ENCODE measurements around the gene BTBD7.
A peak's percentile ranks its signal among the peaks of the same experiment; 100 is the strongest.

BTBD7 gene

GRCh38 chr14:93326196-93326595 is 6.6 kb downstream of the BTBD7 start:
- H3K4me1 Mint-ChIP-seq: peaks cover 25% of the 10 kb centered on the region
- no peak for DNase-seq
- no peak for TF ChIP-seq CTCF (IDR thresholded peaks at IDR 0.05)
- peaks cover 4% of the 10 kb centered on the region for H3K9me3 Mint-ChIP-seq
- no peaks in the 10 kb centered on the region for H3K27me3 Mint-ChIP-seq (ENCODE audit: low read depth, poor library complexity)
- no peak overlapping the region for H3K27ac Mint-ChIP-seq
- no peak overlapping the region for H3K4me3 Mint-ChIP-seq
- H3K36me3 Mint-ChIP-seq (ENCODE audit: low read depth): peaks cover 37% of the 10 kb centered on the region

- Mint-ChIP-seq H3K4me1 (peaks cover 25% of the 10 kb centered on the region), H3K9me3 (peaks cover 4% of the 10 kb centered on the region), H3K27ac (no peak overlapping the region), H3K36me3 (ENCODE audit: low read depth) (peaks cover 37% of the 10 kb centered on the region), H3K4me3 (no peak overlapping the region), H3K27me3 (ENCODE audit: low read depth, poor library complexity) (no peaks in the 10 kb centered on the region)
- DNase-seq: no peak
- no peak for TF ChIP-seq CTCF (IDR thresholded peaks at IDR 0.05)
Observed at GRCh38 chr14:93323600-93324174, 9.1 kb downstream of the BTBD7 start.

- Mint-ChIP-seq H3K9me3 (peaks cover 4% of the 10 kb centered on the region), H3K4me1 (peaks cover 31% of the 10 kb centered on the region), H3K36me3 (ENCODE audit: low read depth) (peaks cover 33% of the 10 kb centered on the region), H3K27me3 (ENCODE audit: low read depth, poor library complexity) (no peaks in the 10 kb centered on the region), H3K4me3 (no peak overlapping the region), H3K27ac (no peak overlapping the region)
- no peak for TF ChIP-seq CTCF (IDR thresholded peaks at IDR 0.05)
- DNase-seq: no peak
Observed at GRCh38 chr14:93322929-93323599, 9.8 kb downstream of the BTBD7 start.

GRCh38 chr14:93320489-93320888 is 12.3 kb downstream of the BTBD7 start:
- Mint-ChIP-seq H3K36me3 (ENCODE audit: low read depth) (peaks cover 33% of the 10 kb centered on the region), H3K27ac (peak overlapping the region; percentile 58), H3K27me3 (ENCODE audit: low read depth, poor library complexity) (no peaks in the 10 kb centered on the region), H3K9me3 (peaks cover 4% of the 10 kb centered on the region), H3K4me3 (no peak overlapping the region), H3K4me1 (peaks cover 35% of the 10 kb centered on the region)
- DNase-seq: no peak
- TF ChIP-seq CTCF (IDR thresholded peaks at IDR 0.05): no peak

- TF ChIP-seq CTCF (IDR thresholded peaks at IDR 0.05): no peak
- Mint-ChIP-seq H3K36me3 (ENCODE audit: low read depth) (peaks cover 38% of the 10 kb centered on the region), H3K27ac (peak overlapping the region; percentile 58), H3K4me3 (no peak overlapping the region), H3K9me3 (peaks cover 4% of the 10 kb centered on the region), H3K4me1 (peaks cover 35% of the 10 kb centered on the region), H3K27me3 (ENCODE audit: low read depth, poor library complexity) (no peaks in the 10 kb centered on the region)
- DNase-seq: no peak
Observed at GRCh38 chr14:93319958-93320357, 12.9 kb downstream of the BTBD7 start.

GRCh38 chr14:93319494-93319893 is 13.3 kb downstream of the BTBD7 start:
- peaks cover 4% of the 10 kb centered on the region for H3K9me3 Mint-ChIP-seq
- peaks cover 30% of the 10 kb centered on the region for H3K4me1 Mint-ChIP-seq
- no peak overlapping the region for H3K27ac Mint-ChIP-seq

More at GRCh38 chr14:93319494-93319893, 13.3 kb downstream of the BTBD7 start:
- no peaks in the 10 kb centered on the region for H3K27me3 Mint-ChIP-seq (ENCODE audit: low read depth, poor library complexity)
- H3K4me3 Mint-ChIP-seq: no peak overlapping the region
- no peak for DNase-seq
- peaks cover 33% of the 10 kb centered on the region for H3K36me3 Mint-ChIP-seq (ENCODE audit: low read depth)
- no peak for TF ChIP-seq CTCF (IDR thresholded peaks at IDR 0.05)

Data from nephron progenitor cell (in vitro differentiated cells).